ENCODE data around the gene COPS9.

Gene COPS9

DNA sequence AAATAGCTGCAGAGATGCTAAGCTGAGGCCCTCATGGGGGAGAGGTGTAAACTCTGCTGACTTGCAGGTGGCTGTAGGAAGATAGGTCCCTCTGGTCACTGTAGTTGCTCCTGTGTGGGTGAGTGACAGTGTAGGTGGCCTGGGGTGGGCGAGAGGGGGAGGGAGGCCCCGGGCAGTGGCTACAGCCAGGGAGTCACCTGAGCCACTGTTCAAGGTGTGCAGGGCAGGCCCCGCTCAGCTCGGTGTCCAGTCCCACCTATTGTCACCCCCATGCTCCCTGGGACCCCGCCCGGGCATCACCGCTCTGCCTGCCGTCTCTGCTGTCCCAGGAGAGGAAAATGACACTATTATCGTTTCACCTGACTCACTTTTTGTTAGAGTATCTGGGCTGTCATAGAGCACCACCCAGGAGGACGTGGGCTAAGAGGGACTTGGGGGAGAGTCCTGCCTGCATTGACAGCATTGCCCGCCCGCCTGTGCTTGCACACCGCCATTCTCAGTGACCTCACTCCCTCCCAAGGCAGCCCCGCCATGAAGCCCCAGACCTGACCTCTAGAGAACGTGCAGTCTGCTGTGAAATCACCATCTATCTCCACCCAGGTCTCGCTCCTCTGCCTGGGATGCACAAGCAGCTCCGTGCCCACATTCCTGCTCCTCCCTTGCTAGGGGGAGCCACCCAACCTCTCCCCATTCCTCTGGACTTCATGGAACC, 29.2 kb downstream of the COPS9 start:
- no peak for DNase-seq

DNA sequence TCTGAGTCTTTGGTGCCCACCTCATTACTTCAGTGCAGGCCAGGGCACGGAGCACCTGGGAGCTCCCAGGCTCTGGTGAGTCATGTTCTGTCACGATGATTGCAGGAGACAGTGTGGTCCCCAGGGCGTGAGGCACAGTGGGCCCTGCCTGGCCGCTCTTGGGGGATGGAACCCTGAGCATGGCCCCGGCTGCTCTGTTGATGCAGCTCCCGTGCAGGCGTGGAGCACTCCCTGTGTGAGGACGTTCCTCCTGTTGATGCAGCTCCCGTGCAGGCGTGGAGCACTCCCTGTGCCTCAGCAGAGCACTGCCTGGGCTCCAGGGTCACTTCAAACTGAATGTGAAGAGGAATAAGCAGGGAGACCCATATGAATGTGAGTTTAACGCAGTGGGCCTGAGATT, 30.1 kb downstream of the COPS9 start:
- no peak for DNase-seq

DNA sequence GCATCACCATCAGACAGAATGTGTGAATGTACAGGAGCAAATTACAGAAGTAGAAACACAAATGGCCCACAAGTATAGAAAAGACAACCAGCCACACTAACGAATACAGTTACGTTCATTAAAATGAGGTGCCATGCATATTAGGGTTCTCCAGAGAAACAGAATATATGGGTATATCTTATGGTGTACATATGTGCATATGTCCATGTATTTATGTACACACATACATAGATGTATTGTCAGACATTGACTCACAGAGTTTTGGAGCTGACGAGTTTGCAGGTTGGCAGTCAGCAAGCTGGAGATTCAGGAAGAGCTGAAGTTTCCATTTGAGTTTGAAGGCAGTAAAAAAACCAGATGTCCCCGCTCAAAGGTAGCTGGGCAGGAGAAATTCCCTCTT, 33.0 kb downstream of the COPS9 start:
- DNase-seq: no peak

DNA sequence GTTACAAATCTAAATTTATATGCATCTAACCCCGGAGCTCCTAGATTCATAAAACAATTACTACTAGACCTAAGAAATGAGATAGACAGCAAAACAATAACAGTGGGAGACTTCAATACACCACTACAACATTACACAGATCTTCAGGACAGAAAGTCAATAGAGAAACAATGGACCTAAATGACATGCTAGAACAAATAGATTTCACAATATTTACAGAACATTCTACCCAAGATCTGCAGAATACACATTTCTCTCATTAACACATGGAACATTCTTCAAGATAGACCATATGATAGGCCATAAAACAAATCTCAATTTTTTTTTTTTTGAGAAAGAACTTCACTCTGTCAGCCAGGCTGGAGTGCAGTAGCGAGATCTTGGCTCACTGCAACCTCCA, 37.8 kb downstream of the COPS9 start:
- no peak for DNase-seq

DNA sequence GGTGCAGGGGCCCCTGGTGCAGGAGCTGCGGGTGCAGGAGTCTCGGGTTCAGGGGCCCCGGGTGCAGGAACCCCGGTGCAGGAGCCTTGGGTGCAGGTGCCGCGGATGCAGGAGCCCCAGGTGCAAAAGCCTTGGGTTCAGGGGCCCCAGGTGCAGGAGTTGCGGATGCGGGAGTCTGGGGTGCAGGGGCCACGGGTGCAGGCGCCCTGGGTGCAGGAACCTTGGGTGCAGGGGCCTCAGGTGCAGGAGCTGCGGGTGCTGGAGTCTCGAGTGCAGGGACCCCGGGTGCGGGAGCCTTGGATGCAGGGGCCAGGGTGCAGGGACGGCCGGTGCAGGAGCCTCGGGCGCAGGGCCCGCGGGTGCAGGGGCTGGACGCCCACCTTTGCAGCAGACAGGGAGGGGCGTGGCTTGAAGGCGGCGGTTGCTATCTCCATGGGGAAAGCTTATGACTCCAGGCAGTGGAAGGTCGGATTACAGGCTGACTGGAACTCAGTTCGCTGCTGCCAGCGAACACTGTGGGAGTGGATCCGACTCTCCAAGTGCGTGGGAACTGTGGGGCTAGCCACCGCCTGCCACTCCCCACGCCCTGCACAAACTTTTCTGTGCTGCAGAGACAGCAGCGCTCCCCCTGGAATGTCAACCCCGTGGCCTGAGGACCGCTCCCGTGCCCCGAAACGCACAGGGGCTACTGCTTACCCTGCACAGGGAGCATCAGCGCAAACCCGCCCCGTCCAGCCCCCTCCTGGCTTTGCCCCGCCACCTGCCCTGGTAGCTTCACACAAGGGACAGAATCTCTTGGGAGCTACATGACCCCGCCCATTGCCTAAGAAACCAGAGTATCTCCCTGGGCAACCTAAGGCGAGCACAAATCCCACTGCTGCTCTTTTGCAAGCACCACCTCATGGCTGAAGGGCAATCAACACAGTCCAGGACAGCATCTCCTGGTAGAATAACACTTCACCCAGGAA, 40.3 kb downstream of the COPS9 start:
- DNase-seq: no peak

DNA sequence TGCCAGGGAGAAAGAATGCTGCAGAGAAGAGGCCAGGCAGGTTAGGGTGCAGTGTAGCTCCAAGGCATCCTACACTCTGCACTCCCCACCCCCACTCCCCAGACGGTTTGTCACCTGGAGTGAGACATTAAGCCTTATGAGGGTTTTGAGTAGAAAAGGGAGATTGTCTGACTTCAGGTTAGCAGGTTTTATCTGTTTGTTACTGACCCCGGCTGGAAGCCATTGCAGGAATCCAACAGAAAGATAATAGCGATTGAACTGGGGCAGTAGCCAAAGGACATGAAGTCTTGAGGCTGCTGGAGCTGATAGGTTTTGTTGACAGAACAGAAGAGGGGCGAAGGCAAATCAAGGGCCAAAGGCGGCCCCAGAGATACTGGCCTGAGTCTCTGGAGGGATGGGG, 46.8 kb downstream of the COPS9 start:
- no peak for DNase-seq

DNA sequence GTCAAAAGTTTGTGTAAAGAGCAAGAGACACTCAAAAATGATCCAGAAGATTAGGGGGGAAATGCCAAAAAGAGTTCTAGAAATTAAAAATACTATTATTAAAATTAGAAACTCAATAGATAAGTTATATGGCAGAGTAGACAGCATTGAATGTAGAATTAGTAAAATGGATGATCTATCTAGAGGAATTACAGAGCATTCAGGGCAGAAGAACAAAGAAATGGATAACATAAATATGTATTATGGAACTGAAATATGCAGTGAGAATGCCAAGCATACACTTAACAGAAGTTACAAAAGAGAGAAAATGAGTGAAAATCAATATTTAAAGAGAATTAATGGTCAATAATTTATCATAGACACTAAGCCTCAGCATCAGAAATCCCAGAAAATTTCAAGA, 49.5 kb downstream of the COPS9 start:
- DNase-seq: no peak

Measured in activated naive CD4-positive, alpha-beta T cell treated with Interleukin-2 at 50 U/mL for 16 hours (primary cell).